GM19238 (cell line): Measurements from ENCODE around the gene PGPEP1.

ENCODE experiments used
- DNase-seq: peaks from one replicate; pipeline ENCODE4 v3.0.0; 2011; ENCODE audit warnings: low spot score; ENCODE audit not compliant: insufficient read length

The PGPEP1 gene, protein sequence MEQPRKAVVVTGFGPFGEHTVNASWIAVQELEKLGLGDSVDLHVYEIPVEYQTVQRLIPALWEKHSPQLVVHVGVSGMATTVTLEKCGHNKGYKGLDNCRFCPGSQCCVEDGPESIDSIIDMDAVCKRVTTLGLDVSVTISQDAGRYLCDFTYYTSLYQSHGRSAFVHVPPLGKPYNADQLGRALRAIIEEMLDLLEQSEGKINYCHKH

DNA sequence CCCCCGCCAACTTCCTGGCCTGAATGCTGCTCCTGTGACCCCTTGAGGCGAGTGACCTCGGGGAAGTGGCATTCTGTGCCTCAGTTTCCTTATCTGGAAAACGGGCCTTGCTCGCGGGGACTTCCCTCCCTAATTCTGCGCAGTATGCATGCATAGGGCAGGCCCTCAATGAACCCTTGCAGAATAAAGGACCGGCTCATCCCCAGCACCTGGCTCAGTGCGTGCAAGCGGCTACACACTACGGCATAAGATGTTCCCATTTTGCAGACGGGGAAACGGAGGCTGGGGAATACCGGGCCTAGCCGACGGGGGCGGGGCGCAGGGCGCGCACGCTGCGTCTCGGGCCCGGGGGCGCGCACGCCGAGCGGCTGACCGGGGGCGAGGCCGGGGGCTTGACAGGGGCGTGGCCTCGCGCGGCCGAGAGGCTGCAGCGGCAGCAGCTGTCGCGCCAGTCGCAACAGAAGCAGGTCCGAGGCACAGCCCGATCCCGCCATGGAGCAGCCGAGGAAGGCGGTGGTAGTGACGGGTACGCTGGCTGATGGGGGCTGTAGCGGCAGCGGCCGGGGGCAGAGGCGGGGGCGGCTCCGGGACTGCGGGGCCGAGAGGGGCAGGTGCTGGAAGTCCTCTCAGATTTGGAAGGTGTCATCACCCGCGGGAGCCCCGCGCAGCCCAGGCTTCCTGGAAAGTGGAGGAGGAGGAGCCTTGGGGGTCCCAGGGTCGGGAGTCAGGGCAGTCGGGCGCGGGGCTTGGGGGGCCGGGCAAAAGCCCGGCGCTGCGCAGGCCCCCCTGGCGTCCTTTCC lies at the start of gene PGPEP1:
Gene PGPEP1 (plus strand): TSS at position 409 of the 800 bp plus-strand sequence. CDS start 84 bp downstream, at position 493.
- peak; percentile 87 for DNase-seq

DNA sequence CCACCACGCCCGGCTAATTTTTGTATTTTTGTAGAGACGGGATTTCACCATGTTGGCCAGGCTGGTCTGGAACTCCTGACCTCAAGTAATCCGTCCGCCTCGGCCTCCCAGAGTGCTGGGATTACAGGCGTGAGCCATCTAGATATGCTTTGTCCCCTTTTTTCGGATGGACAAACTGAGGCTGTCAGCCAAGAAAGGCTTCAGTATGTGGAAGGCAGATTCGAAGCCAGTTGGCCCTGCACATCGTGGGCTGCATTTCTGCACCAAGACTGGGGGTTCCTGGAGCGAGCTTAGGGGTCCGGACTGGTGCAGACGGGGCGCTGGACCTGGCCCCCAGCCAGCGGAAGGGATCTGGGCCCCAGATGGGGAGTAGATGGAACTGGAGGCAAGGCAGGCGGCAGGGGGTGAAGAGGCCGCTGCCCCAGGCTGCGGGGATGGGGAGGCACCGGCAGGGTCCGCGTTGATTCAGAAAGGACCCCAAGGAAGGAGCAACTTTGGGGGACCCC lies 49.3 kb upstream of the PGPEP1 start:
- DNase-seq: peak; percentile 43

DNA sequence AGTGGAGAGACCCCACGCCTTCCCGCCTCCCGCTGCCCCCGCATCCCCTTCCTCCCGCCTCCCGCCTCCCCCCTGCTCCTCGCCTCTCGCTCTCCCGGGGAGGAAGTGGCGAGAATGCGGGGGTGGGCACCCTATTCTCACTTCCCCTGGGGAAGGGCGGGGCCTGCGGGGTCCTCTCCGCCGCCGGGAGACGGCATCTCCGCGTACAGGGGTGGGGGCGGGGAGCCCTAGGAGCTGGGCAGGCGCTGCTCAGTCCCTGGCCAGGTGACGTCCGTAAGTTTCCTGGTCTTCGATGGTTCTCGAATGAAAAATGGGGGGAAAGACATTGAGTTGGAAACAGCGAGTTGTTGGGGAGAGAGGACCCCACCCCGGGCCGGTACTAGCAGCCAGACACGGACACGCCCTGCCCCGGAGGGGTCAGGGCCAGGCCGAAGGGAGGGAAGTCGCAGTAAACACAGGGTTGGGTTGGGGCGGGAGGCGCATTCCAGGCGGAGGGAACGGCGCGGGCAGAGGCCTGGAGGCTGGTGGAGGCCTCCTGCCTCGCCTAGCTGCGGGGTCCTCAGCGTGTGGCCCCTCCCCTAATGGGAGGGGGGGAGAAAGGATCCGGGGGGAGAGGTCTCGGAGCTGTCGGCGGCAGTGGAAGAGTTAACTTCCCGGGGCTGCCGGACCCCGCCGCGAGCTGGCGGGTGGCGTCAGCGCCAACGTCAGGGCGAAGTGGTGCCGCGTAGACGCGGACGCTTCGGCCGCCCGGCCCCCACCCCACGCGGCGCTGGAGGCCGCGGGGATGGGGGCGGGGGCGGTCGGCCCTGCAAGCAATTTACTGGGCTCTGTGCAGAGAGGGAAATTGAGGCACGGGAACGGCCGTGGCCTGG lies 48.6 kb upstream of the PGPEP1 start:
- peak; percentile 93 for DNase-seq

DNA sequence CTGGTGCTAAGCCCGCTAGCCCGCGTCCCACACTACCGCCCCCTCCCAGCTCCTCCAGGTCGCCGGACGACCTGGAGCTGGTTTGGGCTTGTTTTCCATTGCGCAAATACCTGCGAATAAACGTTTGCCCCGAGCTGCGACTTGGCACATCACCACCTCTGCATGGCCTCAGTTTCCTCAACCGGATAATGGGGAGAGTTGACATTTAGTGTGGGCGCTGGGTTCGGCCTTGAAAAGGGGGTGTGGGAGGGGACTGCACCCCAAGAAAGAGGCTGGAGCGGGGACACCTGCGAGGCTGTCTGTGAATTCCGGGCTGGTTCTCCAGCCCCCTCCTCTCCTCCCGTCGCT lies 48.0 kb upstream of the PGPEP1 start:
- DNase-seq: no peak

DNA sequence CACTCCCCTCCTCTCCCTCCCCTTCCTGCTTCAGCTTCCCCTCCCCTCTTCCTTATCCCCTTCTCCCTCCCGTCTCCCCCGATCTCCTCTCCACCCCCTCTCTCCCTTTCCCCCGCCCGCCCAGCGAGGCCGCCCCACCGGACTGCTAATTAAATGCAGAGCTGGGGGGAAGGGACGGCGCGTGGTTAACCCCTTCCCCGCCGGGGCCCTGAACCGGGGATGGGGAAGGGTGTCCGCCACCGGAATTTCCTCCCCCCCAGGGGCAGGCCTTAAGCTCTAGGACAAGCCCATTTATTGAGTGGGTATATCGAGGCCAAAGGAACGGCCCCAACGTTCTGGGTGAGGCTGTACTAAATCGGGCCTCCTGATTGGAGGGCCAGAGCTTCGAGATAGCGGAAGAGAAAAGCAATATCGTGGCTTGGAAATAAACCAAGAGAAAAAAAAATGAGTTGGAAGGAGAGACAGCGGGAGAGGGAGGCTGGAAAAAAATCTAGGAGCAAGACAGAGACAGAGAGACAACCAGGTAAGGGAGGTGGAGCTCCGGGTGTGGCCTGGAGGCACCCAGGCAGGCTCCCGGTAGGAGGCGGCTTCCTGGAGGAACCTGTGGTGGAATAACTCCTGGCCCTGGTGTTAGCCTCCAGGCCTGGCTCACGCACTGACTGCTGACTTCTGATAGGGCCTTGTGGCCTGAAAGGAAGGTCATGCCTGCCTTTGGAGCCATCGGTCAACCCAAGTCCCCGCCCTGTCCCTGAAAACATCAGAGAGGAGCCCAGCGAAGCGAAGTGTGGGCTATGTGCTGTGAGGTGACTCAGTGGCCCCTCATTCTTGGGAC lies 47.4 kb upstream of the PGPEP1 start:
- peak; percentile 39 for DNase-seq

DNA sequence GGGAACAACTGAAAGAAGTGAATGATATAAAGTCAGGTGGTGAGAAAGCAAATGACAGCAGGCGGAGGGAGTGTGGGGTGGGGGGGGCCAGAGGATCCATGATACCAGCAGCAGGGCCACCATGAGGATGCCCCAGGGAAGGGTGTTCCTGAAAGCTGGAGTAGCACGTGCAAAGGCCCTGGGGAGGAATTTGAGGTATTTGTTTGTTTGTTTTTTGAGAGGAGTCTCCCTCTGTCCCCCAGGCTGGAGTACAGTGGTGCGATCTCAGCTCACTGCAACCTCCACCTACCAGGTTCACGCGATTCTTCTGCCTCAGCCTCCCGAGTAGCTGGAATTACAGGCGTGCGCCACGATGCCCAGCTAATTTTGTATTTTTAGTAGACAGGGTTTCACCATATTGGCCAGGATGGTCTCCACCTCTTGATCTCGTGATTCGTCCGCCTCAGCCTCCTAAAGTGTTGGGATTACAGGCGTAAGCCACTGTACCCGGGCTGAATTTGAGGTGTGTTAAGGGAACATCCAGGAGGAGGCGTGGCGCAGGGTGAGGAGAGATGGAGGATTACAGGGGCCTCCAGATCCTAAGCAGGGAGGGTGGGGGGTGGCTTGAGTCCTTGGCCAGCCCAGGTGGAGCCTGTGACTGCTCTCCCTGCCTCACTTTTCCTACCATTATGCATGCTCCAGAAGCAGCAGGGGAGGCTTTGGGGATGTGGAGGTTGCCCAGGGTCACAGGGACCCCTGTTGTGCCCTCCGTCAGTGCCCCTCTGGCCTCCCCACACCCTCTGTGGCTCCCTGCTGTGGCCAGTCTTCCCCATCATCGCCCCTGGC lies 46.5 kb upstream of the PGPEP1 start:
- DNase-seq: no peak

DNA sequence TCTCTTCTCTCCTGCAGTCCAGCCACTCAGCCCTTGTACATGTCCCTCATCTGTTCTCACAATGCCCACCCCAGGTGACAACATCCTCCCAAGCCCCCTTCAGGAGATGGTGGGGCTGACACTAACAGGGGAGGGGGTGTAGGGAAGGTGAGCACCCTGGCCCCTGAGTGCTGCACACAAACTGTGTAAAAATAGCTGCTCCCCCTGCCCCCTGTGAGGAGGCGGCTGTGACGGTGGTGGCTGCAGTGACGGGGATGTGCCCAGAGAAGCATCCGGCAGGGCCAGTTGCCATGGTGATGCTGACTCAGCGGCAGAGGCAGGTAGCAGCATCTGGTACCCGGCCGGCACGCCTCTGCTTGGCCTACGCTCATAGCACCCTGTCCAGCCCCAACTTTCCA lies 45.9 kb upstream of the PGPEP1 start:
- DNase-seq: peak; percentile 45

DNA sequence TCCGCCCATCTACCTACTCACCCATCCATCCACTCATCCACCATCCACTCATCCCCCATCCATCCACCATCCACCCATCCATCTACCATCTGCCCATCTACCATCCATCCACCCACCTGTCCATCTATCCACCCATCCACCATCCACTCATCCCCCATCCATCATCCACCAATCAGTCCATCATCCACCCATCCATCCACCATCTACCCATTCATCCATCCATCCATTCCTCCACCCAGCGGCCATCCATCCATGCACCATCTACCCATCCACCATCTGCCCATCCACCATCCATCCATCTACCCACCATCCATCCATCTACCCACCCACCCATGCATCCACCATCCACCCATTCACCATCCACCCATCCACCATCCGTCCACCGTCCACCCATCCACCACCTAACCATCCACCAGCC lies 45.4 kb upstream of the PGPEP1 start:
- DNase-seq: no peak

DNA sequence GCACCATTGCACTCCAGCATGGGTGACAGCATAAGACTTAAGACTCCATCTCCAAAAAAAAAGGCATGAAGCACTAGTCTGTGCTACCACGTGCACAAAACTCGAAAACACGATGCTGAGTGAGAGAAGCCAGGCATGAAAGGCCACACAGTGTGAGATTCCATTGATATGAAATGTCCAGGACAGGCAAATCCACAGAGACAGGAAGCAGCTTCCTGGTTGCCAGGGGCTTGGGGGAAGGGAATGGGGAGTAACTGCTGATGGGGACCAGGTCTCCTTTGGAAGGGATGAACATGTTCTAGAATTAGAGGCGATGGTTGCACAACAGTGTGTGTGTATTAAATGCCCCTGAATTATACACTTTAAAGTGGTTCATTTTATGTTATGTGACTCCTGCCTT lies 43.1 kb upstream of the PGPEP1 start:
- DNase-seq: no peak

DNA sequence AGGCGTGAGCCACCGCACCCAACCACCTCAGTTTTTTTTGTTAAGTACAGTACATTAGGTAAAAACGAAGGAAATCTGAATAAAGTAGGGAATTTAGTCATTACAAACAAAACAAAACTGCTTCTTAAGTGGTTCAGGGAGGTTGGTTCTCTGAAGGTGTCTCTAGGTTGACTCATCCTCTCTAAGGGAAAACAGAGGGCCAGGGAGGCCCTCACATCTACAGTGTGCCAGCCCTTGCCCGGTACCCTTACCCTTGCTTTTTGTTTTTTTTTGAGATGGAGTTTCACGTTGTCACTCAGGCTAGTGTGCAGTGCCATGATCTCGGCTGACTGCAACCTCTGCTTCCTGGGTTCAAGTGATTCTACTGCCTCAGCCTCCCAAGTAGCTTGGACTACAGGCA lies 41.8 kb upstream of the PGPEP1 start:
- DNase-seq: no peak

DNA sequence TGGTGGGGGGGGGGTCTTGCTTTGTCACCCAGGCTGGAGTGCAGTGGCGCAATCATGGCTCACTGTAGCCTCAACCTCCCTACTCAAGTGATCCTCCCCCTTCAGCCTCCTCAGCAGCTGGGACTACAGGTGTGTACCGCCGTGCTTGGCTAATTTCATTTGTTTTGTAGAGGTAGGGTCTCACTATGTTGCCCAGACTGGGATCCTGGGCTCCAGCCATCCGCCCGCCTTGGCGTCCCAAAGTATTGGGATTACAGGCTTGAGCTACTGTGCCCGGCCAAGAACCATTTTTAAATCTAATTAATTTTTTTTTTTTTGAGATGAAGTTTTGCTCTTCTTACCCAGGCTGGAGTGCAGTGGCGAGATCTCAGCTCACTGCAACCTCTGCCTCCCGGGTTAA lies 40.7 kb upstream of the PGPEP1 start:
- no peak for DNase-seq

DNA sequence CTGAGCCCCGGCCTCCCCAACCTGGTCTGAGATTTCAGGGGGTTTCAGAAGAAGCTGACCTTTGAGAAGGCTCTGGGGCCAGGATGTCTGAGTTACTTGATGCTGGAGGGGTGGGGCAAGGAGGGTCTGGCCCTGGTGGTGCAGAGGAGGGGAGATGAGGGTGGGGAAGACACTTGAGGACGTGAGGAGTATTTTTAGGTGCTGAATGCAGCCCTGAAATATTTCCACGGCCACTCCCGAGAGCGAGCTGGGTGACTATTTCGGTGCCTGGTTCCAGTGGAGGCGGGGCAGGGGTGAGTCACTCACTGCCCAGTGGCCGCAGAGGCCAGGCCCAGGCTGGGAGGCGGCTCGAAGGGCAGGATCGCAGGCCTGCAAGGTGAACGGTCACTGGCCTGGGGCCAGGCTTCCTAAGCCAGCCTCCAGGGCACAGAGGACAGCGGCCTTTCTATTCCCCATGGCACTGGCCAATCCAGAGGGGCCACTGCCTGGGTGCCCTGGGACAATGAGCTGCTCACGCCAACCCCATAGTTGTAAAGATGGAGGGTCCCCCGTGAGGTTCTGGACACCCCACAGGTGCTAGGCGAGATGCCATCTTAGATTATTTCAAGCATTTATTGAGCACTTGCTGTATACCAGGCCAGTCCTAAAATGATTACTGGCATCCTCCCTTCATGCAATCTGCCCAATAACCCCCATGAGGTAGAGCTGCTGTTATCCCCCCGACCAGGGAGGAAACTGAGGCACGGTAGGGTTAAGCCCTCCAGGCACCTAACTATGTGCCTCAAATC lies 39.3 kb upstream of the PGPEP1 start:
- DNase-seq: no peak

DNA sequence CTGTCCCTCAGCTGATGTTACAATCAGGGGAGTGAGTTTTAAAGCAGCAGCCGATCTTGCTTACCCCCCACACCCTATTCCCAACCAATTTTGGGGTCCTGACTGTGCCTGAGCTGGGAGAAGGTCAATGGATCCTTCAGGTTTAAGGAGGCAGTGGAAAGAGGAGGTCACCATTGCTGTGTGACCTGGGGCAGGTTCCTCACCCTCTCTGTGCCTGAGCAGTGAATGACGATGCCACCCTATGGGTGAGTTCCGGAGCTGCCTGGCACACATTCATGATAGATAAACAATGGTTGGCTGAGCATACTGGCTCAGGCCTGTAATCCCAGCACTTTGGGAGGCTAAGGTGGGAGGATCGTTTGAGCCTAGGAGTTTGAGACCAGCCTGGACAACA lies 38.7 kb upstream of the PGPEP1 start:
- DNase-seq: no peak

DNA sequence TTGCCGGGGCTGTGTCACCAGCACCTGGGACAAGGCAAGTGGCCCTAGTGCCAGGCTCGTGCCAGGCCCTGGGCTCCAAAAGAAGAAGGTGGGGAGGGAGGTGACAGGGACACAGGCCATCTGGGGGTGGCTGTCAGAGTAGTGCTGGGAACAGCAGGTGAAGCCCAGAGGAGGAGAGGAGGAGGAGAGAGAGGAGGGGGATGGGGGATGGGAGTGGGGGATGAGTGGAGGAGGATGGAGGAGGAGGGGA lies 36.3 kb upstream of the PGPEP1 start:
- DNase-seq: no peak

DNA sequence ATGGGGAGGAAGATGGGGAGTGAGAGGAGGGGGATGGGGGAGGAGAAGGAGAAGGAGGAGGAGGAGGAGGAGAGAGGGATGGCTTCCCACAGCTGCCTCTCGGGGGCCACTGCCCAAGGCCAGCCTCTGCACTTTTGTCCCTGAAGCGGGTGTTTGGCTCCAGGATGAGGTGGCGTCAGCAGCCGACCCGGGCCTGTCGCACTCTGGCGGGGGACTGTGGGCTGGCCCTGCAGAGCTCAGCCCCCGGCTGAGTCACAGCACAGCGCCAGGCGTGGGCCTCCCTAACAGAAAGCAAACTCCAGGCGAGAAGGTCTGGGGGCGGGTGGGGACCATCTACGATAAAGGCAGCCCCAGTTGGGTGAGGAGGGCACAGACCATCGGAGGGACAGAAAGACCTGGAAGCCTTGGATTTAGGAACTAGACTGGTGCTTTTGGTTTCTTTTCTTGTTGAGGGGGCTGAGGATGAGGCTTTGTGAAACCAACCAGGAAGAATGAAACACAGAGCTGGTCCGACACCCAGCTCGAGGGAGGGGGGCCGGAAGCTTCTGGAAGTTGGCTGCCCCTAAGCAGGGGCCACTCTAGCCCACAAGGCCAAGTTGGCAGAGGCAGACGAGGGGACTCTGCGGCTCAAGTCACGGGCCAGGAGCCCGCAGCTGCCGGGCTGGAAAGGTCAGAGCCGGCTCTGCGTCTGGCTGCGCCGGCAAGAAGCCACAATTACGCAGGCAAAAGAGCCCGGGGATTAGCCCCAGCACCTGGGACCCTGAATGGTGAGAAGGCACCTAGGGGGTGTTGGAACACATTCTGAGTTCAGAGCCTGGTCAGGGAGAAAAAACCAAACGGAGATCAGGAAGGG lies 35.7 kb upstream of the PGPEP1 start:
- peak; percentile 87 for DNase-seq

DNA sequence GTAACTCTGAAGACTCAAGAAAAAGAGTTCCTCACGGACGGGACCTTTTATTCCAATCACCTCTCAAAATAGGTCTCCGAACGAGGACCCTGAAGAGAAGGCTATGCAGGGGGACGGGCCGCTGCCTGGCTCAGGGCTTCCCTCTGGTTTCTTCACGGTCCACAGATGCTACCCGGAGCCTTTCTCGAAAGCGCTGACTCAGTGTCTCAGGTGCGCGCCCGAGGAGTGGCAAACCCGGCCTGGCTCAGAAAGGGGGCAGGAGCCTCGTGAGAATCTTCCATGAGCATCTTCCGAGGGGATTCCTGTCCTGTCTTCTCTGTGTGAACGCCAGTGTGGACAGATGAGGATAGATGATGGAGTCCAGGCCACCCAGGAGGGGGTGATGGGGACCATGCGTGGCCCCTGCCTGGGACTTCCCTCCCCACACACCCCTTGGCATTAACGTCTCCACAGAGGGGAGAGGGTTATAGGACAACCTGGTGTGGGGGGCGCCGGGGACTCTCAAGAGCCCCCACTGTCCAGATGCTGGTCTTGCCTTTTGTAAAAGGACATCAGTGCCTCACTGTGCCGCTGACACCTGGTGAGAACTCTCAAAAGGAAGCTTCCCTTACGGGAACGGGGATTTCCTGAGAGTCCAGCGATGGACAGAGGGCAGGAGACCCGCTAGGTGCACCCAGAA lies 34.0 kb upstream of the PGPEP1 start:
- DNase-seq: no peak

DNA sequence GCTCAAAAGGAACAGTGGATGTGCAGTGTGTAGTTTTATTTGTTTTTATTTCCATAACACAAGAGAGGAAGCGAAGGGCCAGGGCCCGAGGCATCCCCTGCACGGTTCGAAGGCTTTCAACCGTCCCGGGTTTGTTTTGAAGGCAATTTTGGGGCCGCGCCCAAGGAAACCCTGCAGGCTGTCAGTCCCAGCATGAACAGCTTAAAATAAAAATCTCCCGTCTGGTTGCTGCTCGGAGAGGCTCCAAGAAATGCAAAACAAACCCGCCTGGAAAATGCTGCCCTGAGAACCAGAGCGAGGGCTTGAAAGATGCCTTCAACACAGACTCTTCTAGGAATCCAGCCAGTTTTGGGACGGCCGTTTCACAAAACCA lies 33.5 kb upstream of the PGPEP1 start:
- no peak for DNase-seq

DNA sequence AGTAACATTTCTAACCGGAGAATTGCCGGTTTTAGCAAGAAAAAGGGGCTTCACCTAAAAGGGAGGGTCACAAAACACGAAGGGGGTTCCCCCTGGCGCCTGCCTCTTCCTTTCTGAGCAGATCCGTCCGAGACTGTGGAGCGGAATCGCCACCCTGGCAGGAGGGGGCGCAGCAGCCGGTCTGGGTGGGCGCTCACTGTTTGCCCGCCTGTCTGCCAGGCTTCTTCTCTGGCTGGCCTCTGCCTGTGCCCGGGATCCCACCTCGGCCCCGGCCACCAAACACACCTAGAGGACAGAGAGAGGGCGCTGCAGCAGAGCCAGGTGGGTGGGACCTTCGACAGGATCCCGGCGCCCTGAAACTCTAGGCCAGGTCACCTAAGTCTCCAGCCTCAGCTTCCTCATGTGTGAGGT lies 33.1 kb upstream of the PGPEP1 start:
- no peak for DNase-seq
